ENCODE results near the gene KCTD12. TPM values are rescaled to one million over a fixed set of nuclear protein-coding genes. Genes with fewer than 3 reads are reported as not detected.

Gene KCTD12
- total RNA-seq, 1 donor from 2014 or later = 34.9 TPM

Other genes with a start within 250 kb of the KCTD12 start
- not detected for gene ACOD1, start 62.1 kb upstream of the KCTD12 start, total RNA-seq
- gene CLN5, start 105.7 kb upstream of the KCTD12 start, total RNA-seq = 13.4 TPM
- 35.1 TPM for gene FBXL3, start 140.8 kb upstream of the KCTD12 start, total RNA-seq

All from cardiac septum (tissue), 1 donor.